ENCODE measurements around the gene PPP1R37.

DNA sequence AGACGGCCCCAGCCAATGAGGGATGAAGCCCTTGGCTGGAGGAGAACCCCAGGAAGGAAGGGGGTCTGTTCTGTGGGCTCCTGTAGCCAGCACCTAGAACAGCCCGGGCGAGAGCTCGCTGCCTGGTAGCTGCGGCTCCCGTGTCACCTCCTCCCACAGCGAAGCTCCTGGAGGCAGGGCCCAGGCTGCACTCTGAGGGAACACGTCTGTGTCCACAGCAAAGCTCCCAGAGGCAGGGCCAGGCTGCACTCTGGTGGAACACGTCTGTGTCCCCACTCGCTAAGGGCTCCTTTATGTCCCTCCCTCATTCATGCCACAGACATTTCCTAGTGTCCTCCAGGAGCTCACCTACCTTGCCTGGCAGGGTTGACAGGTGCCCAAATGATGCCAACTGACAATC lies 76.6 kb downstream of the PPP1R37 start:
- no peak for TF ChIP-seq FIP1L1 (IDR thresholded peaks at IDR 0.05; ENCODE audit: borderline replicate concordance, insufficient read depth, low read depth, low read length)
- TF ChIP-seq RFXAP (CRISPR knock-in tag; IDR thresholded peaks at IDR 0.05; ENCODE audit: borderline replicate concordance) = no peak
- TF ChIP-seq, protein P1, sequence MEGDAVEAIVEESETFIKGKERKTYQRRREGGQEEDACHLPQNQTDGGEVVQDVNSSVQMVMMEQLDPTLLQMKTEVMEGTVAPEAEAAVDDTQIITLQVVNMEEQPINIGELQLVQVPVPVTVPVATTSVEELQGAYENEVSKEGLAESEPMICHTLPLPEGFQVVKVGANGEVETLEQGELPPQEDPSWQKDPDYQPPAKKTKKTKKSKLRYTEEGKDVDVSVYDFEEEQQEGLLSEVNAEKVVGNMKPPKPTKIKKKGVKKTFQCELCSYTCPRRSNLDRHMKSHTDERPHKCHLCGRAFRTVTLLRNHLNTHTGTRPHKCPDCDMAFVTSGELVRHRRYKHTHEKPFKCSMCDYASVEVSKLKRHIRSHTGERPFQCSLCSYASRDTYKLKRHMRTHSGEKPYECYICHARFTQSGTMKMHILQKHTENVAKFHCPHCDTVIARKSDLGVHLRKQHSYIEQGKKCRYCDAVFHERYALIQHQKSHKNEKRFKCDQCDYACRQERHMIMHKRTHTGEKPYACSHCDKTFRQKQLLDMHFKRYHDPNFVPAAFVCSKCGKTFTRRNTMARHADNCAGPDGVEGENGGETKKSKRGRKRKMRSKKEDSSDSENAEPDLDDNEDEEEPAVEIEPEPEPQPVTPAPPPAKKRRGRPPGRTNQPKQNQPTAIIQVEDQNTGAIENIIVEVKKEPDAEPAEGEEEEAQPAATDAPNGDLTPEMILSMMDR (CRISPR knock-in tag; IDR thresholded peaks at IDR 0.05) = no peak
- TF ChIP-seq ZNF124 (CRISPR knock-in tag; IDR thresholded peaks at IDR 0.05) = no peak
- no peak for TF ChIP-seq ZNF354B (CRISPR knock-in tag; IDR thresholded peaks at IDR 0.05)
- no peak for TF ChIP-seq POLR2AphosphoS5 (IDR thresholded peaks at IDR 0.05; ENCODE audit: low read depth, low read length)
- no peak for TF ChIP-seq CREM (IDR thresholded peaks at IDR 0.05)
- TF ChIP-seq CREM (CRISPR knock-in tag; IDR thresholded peaks at IDR 0.05) = no peak
- no peak for TF ChIP-seq POLR2A (IDR thresholded peaks at IDR 0.05; ENCODE audit: insufficient read depth in 1 of 2, low read depth in 2 of 2, low read length in 2 of 2)
- no peak for TF ChIP-seq HNRNPH1 (optimal IDR thresholded peaks at IDR 0.05; ENCODE audit: low read depth, low read length)
- no peak for TF ChIP-seq USF2 (IDR thresholded peaks at IDR 0.05; ENCODE audit: low read depth, low read length)
- TF ChIP-seq USF2 (CRISPR knock-in tag; IDR thresholded peaks at IDR 0.05; ENCODE audit: borderline replicate concordance) = no peak
- TF ChIP-seq ZNF343 (CRISPR knock-in tag; IDR thresholded peaks at IDR 0.05) = no peak
- TF ChIP-seq, protein P2, sequence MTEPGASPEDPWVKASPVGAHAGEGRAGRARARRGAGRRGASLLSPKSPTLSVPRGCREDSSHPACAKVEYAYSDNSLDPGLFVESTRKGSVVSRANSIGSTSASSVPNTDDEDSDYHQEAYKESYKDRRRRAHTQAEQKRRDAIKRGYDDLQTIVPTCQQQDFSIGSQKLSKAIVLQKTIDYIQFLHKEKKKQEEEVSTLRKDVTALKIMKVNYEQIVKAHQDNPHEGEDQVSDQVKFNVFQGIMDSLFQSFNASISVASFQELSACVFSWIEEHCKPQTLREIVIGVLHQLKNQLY (CRISPR knock-in tag; IDR thresholded peaks at IDR 0.05) = no peak
- no peak for TF ChIP-seq GABPA (IDR thresholded peaks at IDR 0.05; ENCODE audit: low read depth, low read length)
- TF ChIP-seq GABPA (CRISPR knock-in tag; IDR thresholded peaks at IDR 0.05; ENCODE audit: low read depth) = no peak
- no peak for TF ChIP-seq NBN (conservative IDR thresholded peaks at IDR 0.05)

Measured in HepG2 (cell line).